ENCODE results near the gene ZNF296. TPM values are rescaled to one million over a fixed set of nuclear protein-coding genes. Genes with fewer than 3 reads are reported as not detected.

ZNF296 gene
- total RNA-seq, 4 donors from 2014 or later = 2.1 to 4.2 (median 2.1) TPM; not detected in 1

DNA sequence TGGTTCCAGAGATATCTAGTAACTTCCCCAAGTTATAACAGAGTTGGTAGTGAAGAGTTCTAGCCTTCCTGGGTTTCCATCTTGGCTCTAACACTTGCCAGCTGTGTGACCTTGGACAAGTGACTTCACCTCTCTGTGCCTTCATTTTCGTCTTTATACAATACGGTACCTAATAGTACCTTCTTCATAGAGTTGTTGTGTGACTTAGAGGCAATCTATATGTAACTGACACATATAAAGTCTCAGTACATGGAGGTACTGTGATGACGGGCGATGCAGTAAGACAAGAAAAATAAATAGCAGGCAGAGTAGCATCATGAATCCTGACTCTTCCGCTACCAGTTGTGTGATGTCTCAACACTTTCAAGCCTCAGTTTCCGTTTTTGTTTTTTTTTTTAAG lies 45.5 kb downstream of the ZNF296 start:
- H3K36me3 ChIP-seq = peaks cover 0 to 97% (median 11%) of the 10 kb centered on the region in 3 donors

DNA sequence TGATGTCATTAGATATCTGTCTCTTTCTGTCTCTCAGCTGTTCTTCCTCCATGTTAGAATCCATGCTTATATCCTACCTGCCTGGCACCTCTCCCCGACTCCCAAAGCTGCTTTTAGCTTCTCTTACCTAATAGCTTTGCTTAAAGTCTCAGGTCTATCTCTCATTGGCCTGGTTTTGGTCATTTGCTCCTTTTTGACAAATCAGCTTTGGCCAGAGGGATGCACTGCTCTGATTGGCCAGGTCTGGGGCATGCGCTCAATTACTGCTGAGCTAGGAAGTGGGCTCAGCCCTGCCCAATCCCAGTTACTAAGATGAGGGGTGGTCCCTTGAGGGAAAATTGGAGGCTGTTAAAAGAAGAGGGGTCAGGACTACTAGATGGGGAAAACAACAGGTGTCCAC lies 48.9 kb downstream of the ZNF296 start:
- no peak for DNase-seq (ENCODE audit: low spot score in 2 of 2)
- H3K4me1 ChIP-seq = no peaks in the 10 kb centered on the region
- H3K27me3 ChIP-seq = no peaks in the 10 kb centered on the region
- H3K4me3 ChIP-seq = no peak overlapping the region
- no peak overlapping the region for H3K27ac ChIP-seq
- WGBS, 2 donors = 93 to 98% methylated on average over 2 of the region's 2 CpGs
- H3K36me3 ChIP-seq = peaks cover 0 to 80% (median 7%) of the 10 kb centered on the region in 3 donors
- no peaks in the 10 kb centered on the region for H3K9me3 ChIP-seq
- TF ChIP-seq, protein P1, sequence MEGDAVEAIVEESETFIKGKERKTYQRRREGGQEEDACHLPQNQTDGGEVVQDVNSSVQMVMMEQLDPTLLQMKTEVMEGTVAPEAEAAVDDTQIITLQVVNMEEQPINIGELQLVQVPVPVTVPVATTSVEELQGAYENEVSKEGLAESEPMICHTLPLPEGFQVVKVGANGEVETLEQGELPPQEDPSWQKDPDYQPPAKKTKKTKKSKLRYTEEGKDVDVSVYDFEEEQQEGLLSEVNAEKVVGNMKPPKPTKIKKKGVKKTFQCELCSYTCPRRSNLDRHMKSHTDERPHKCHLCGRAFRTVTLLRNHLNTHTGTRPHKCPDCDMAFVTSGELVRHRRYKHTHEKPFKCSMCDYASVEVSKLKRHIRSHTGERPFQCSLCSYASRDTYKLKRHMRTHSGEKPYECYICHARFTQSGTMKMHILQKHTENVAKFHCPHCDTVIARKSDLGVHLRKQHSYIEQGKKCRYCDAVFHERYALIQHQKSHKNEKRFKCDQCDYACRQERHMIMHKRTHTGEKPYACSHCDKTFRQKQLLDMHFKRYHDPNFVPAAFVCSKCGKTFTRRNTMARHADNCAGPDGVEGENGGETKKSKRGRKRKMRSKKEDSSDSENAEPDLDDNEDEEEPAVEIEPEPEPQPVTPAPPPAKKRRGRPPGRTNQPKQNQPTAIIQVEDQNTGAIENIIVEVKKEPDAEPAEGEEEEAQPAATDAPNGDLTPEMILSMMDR (IDR thresholded peaks at IDR 0.05) = no peak
- TF ChIP-seq POLR2A (IDR thresholded peaks at IDR 0.05) = no peak
- no peak for TF ChIP-seq EP300 (IDR thresholded peaks at IDR 0.05)

More for the DNA sequence above, 45.5 kb downstream of the ZNF296 start:
- WGBS, 2 donors = 94 to 99% methylated on average over 6 of the region's 6 CpGs
- H3K9me3 ChIP-seq = peaks cover 0 to 3% (median 0%) of the 10 kb centered on the region in 4 donors
- H3K4me1 ChIP-seq = no peaks in the 10 kb centered on the region
- no peak overlapping the region for H3K27ac ChIP-seq
- DNase-seq (ENCODE audit: low spot score in 2 of 2) = no peak
- no peaks in the 10 kb centered on the region for H3K27me3 ChIP-seq
- H3K4me3 ChIP-seq = no peak overlapping the region
- TF ChIP-seq EP300 (IDR thresholded peaks at IDR 0.05) (no peak), POLR2A (IDR thresholded peaks at IDR 0.05) (no peak)
- TF ChIP-seq, protein P1 (IDR thresholded peaks at IDR 0.05) = no peak

DNA sequence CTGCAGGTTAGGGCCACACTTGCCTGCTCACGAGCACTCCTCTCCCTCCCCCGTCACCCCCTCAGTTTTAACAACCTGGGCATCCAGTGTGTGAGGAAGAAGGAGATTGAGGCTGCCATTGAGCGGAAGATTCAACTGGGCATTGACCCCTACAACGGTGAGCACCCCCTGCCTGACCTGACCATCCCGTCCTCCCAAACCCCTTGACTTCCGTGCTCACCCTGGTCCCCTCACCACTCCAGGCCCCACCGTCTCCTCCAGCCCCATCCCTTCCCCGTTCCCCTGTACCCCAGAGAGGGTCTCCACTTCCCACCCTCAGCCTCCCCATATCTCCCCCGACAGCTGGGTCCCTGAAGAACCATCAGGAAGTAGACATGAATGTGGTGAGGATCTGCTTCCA lies 51.0 kb downstream of the ZNF296 start:
- peaks cover 0 to 67% (median 0%) of the 10 kb centered on the region in 3 donors for H3K36me3 ChIP-seq
- no peak overlapping the region for H3K4me3 ChIP-seq
- H3K27ac ChIP-seq = no peak overlapping the region
- H3K9me3 ChIP-seq = no peaks in the 10 kb centered on the region
- 91 to 93% methylated on average over 9 of the region's 9 CpGs for WGBS, 2 donors
- no peaks in the 10 kb centered on the region for H3K27me3 ChIP-seq
- no peaks in the 10 kb centered on the region for H3K4me1 ChIP-seq
- TF ChIP-seq EP300 (IDR thresholded peaks at IDR 0.05) (no peak), POLR2A (IDR thresholded peaks at IDR 0.05) (no peak)
- TF ChIP-seq, protein P1 (IDR thresholded peaks at IDR 0.05) = no peak
- DNase-seq (ENCODE audit: low spot score in 2 of 2) = no peak

DNA sequence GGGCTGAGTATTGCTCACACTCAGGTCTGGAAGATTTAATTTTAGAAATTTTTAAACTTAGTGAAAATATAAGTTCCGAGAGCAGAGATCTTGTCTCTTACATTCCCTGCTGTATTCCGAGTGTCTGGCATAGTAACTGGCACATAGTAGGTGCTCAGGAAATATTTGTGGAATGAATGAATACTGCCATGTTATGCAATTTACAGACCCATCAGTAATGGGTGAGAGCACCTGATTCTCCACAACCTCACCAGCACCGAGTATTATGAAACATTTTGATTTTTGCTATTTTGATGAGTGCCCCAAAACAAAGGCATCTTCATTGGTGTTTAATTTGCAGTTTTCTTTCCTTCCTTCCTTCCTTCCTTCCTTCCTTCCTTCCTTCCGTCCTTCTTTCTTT lies 53.2 kb downstream of the ZNF296 start:
- H3K27me3 ChIP-seq = no peaks in the 10 kb centered on the region
- peaks cover 0 to 64% (median 0%) of the 10 kb centered on the region in 3 donors for H3K36me3 ChIP-seq
- no peaks in the 10 kb centered on the region for H3K4me1 ChIP-seq
- no peaks in the 10 kb centered on the region for H3K9me3 ChIP-seq
- no peak for DNase-seq (ENCODE audit: low spot score in 2 of 2)
- TF ChIP-seq POLR2A (IDR thresholded peaks at IDR 0.05) (no peak), EP300 (IDR thresholded peaks at IDR 0.05) (no peak)
- TF ChIP-seq, protein P1 (IDR thresholded peaks at IDR 0.05) = no peak
- no peak overlapping the region for H3K27ac ChIP-seq
- WGBS, 2 donors = 95 to 96% methylated on average over 4 of the region's 4 CpGs
- no peak overlapping the region for H3K4me3 ChIP-seq

DNA sequence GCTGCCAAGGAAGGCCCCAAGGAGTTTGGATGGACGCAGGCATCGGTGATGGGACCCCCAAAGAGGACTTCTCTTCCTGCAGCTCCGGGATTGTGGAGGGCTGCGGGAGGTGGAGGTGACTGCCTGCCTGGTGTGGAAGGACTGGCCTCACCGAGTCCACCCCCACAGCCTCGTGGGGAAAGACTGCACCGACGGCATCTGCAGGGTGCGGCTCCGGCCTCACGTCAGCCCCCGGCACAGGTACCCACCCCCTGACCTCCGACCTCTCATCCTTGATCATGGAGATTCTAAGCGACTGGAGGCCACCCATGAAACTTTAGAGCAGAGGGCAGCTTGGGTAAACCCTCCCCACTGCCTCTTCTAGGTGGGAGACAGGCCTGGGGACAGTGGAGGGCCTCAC lies 54.3 kb downstream of the ZNF296 start:
- Histone ChIP-seq H3K9me3 (no peaks in the 10 kb centered on the region), H3K4me3 (no peak overlapping the region), H3K36me3 (peaks cover 0 to 54% (median 0%) of the 10 kb centered on the region in 3 donors), H3K27me3 (no peaks in the 10 kb centered on the region), H3K4me1 (peaks cover 0 to 3% (median 0%) of the 10 kb centered on the region in 4 donors), H3K27ac (no peak overlapping the region)
- TF ChIP-seq EP300 (IDR thresholded peaks at IDR 0.05) (no peak), POLR2A (IDR thresholded peaks at IDR 0.05) (no peak)
- TF ChIP-seq, protein P1 (IDR thresholded peaks at IDR 0.05) = no peak
- 68 to 71% methylated on average over 13 to 14 of the region's 14 CpGs for WGBS, 2 donors
- DNase-seq (ENCODE audit: low spot score in 2 of 2) = no peak

Small RNA genes within 50 kb of the gene (small RNA-seq; reads per million reads assigned to genes)
- not detected for gene RNU6-611P

Other genes starting within 250 kb of the ZNF296 start
- gene NECTIN2, start 230.2 kb downstream of the ZNF296 start, total RNA-seq = 100 to 1,000 TPM in 1 of 4 donors, 10 to 100 TPM in 3; 63.2 to 126 (median 90.4) TPM
- 10 to 100 TPM; 30.8 to 75.9 (median 48.6) TPM for gene TOMM40, start 185.2 kb downstream of the ZNF296 start, total RNA-seq
- 100 to 1,000 TPM; 126 to 316 (median 163) TPM for gene APOE, start 170.7 kb downstream of the ZNF296 start, total RNA-seq
- gene APOC1, start 161.9 kb downstream of the ZNF296 start, total RNA-seq = 100 to 1,000 TPM in 1 of 4 donors, 10 to 100 TPM in 3; 17.2 to 213 (median 49.9) TPM
- gene APOC4, start 134.2 kb downstream of the ZNF296 start, total RNA-seq = not detected
- gene APOC2, start 130.4 kb downstream of the ZNF296 start, total RNA-seq = 1 to 10 TPM in 1 of 4 donors, under 1 TPM in 1, not detected in 2; 0.90 to 2.0 TPM
- gene CLPTM1, start 121.1 kb downstream of the ZNF296 start, total RNA-seq = 10 to 100 TPM; 52.3 to 89.4 (median 74.5) TPM
- 10 to 100 TPM in 2 of 4 donors, 1 to 10 TPM in 2; 4.2 to 14.9 (median 9.9) TPM for gene RELB, start 75.0 kb downstream of the ZNF296 start, total RNA-seq
- gene CLASRP, start 37.4 kb downstream of the ZNF296 start, total RNA-seq = 100 to 1,000 TPM in 2 of 4 donors, 10 to 100 TPM in 2; 72.8 to 109 (median 95.5) TPM
- gene GEMIN7, start 2.8 kb upstream of the ZNF296 start, total RNA-seq = 10 to 100 TPM in 3 of 4 donors, 1 to 10 TPM in 1; 8.8 to 30.3 (median 21.8) TPM
- 10 to 100 TPM; 22.1 to 44.1 (median 33.5) TPM for gene PPP1R37, start 16.7 kb upstream of the ZNF296 start, total RNA-seq
- gene NKPD1, start 84.5 kb upstream of the ZNF296 start, total RNA-seq = 1 to 10 TPM in 1 of 4 donors, not detected in 3; 1.2 TPM
- 10 to 100 TPM; 13.5 to 52.9 (median 29.1) TPM for gene TRAPPC6A, start 101.8 kb upstream of the ZNF296 start, total RNA-seq
- 10 to 100 TPM; 12.0 to 42.0 (median 23.7) TPM for gene BLOC1S3, start 102.3 kb upstream of the ZNF296 start, total RNA-seq
- gene EXOC3L2, start 168.9 kb upstream of the ZNF296 start, total RNA-seq = 1 to 10 TPM in 3 of 4 donors, under 1 TPM in 1; 0.63 to 3.7 (median 2.3) TPM
- gene MARK4, start 174.8 kb upstream of the ZNF296 start, total RNA-seq = 10 to 100 TPM; 12.1 to 34.8 (median 25.9) TPM
- gene CKM, start 246.4 kb upstream of the ZNF296 start, total RNA-seq = 1 to 10 TPM in 1 of 4 donors, under 1 TPM in 1, not detected in 2; 0.30 to 1.3 TPM